ENCODE data around the gene CORO7. TPM values are rescaled to one million over a fixed set of nuclear protein-coding genes. Genes with fewer than 3 reads are reported as not detected.

The CORO7 gene
- polyA plus RNA-seq = 108 TPM

- no peaks in the 10 kb centered on the region for H3K27me3 Mint-ChIP-seq
- peaks cover 5 to 31% (median 25%) of the 10 kb centered on the region in 3 donors for H3K4me1 Mint-ChIP-seq
- no peaks in the 10 kb centered on the region for H3K9me3 Mint-ChIP-seq
- H3K27ac Mint-ChIP-seq = peak within 1 kb of the TSS; percentile 87 to 99 (median 99)
- H3K36me3 Mint-ChIP-seq = no peaks in the 10 kb centered on the region
- peak within 1 kb of the TSS; percentile 92 to 97 (median 94) for H3K4me3 Mint-ChIP-seq
These were observed at the start of gene CORO7 for GRCh38 chr16:4416200-4417032. TSS of gene CORO7 (minus strand) at chr16:4416596. CDS start at chr16:4416518, 78 bp downstream.

- H3K36me3 Mint-ChIP-seq = peaks cover 8% of the 10 kb centered on the region
- H3K9me3 Mint-ChIP-seq = no peaks in the 10 kb centered on the region
- H3K4me1 Mint-ChIP-seq = peaks cover 0 to 2% (median 2%) of the 10 kb centered on the region in 3 donors
- H3K27ac Mint-ChIP-seq = no peak overlapping the region
- H3K27me3 Mint-ChIP-seq = no peaks in the 10 kb centered on the region
- no peak overlapping the region for H3K4me3 Mint-ChIP-seq
These were observed 47.2 kb upstream of the CORO7 start for GRCh38 chr16:4463522-4464163.

GRCh38 chr16:4461250-4462085 is 45.1 kb upstream of the CORO7 start:
- Mint-ChIP-seq H3K27ac (peak overlapping the region in 1 of 3 donors; percentile 23), H3K27me3 (no peaks in the 10 kb centered on the region), H3K9me3 (no peaks in the 10 kb centered on the region), H3K4me3 (no peak overlapping the region), H3K36me3 (peaks cover 7% of the 10 kb centered on the region), H3K4me1 (peaks cover 0 to 2% (median 2%) of the 10 kb centered on the region in 3 donors)

GRCh38 chr16:4460936-4461249 is 44.5 kb upstream of the CORO7 start:
- Mint-ChIP-seq H3K4me3 (no peak overlapping the region), H3K27ac (peak overlapping the region in 1 of 3 donors; percentile 23)

GRCh38 chr16:4455951-4456350 is 39.6 kb upstream of the CORO7 start:
- H3K9me3 Mint-ChIP-seq = no peaks in the 10 kb centered on the region
- H3K36me3 Mint-ChIP-seq = peaks cover 5% of the 10 kb centered on the region
- peaks cover 0 to 2% (median 0%) of the 10 kb centered on the region in 3 donors for H3K4me1 Mint-ChIP-seq
- no peak overlapping the region for H3K27ac Mint-ChIP-seq
- no peaks in the 10 kb centered on the region for H3K27me3 Mint-ChIP-seq
- H3K4me3 Mint-ChIP-seq = no peak overlapping the region

More at GRCh38 chr16:4460936-4461249, 44.5 kb upstream of the CORO7 start:
- H3K36me3 Mint-ChIP-seq = peaks cover 7% of the 10 kb centered on the region
- no peaks in the 10 kb centered on the region for H3K27me3 Mint-ChIP-seq
- no peaks in the 10 kb centered on the region for H3K9me3 Mint-ChIP-seq
- peaks cover 0 to 2% (median 2%) of the 10 kb centered on the region in 3 donors for H3K4me1 Mint-ChIP-seq

- Mint-ChIP-seq H3K27me3 (no peaks in the 10 kb centered on the region), H3K36me3 (peaks cover 4% of the 10 kb centered on the region), H3K4me1 (peaks cover 0 to 2% (median 0%) of the 10 kb centered on the region in 3 donors), H3K27ac (no peak overlapping the region), H3K9me3 (no peaks in the 10 kb centered on the region), H3K4me3 (no peak overlapping the region)
These were observed 38.7 kb upstream of the CORO7 start for GRCh38 chr16:4455081-4455480.

- Mint-ChIP-seq H3K27ac (peak overlapping the region in 1 of 3 donors; percentile 53), H3K27me3 (no peaks in the 10 kb centered on the region), H3K36me3 (peaks cover 2% of the 10 kb centered on the region), H3K9me3 (no peaks in the 10 kb centered on the region), H3K4me1 (peaks cover 0 to 2% (median 0%) of the 10 kb centered on the region in 3 donors), H3K4me3 (no peak overlapping the region)
These were observed 38.2 kb upstream of the CORO7 start for GRCh38 chr16:4454623-4455022.

GRCh38 chr16:4452674-4453073 is 36.3 kb upstream of the CORO7 start:
- Mint-ChIP-seq H3K9me3 (no peaks in the 10 kb centered on the region), H3K36me3 (peaks cover 2% of the 10 kb centered on the region), H3K27me3 (no peaks in the 10 kb centered on the region), H3K4me3 (no peak overlapping the region), H3K4me1 (no peaks in the 10 kb centered on the region), H3K27ac (no peak overlapping the region)

- Mint-ChIP-seq H3K9me3 (no peaks in the 10 kb centered on the region), H3K36me3 (peaks cover 6% of the 10 kb centered on the region), H3K4me1 (no peaks in the 10 kb centered on the region), H3K27me3 (no peaks in the 10 kb centered on the region), H3K4me3 (no peak overlapping the region), H3K27ac (no peak overlapping the region)
These were observed 34.6 kb upstream of the CORO7 start for GRCh38 chr16:4450931-4451519.

GRCh38 chr16:4450430-4450829 is 34.0 kb upstream of the CORO7 start:
- H3K4me1 Mint-ChIP-seq = no peaks in the 10 kb centered on the region
- no peak overlapping the region for H3K4me3 Mint-ChIP-seq
- no peak overlapping the region for H3K27ac Mint-ChIP-seq
- H3K36me3 Mint-ChIP-seq = peaks cover 6% of the 10 kb centered on the region
- no peaks in the 10 kb centered on the region for H3K27me3 Mint-ChIP-seq
- H3K9me3 Mint-ChIP-seq = no peaks in the 10 kb centered on the region

- Mint-ChIP-seq H3K9me3 (no peaks in the 10 kb centered on the region), H3K27me3 (no peaks in the 10 kb centered on the region), H3K4me1 (no peaks in the 10 kb centered on the region), H3K27ac (no peak overlapping the region), H3K36me3 (peaks cover 12% of the 10 kb centered on the region), H3K4me3 (no peak overlapping the region)
These were observed 27.6 kb upstream of the CORO7 start for GRCh38 chr16:4443986-4444385.

GRCh38 chr16:4443271-4443670 is 26.9 kb upstream of the CORO7 start:
- Mint-ChIP-seq H3K4me3 (no peak overlapping the region), H3K36me3 (peaks cover 12% of the 10 kb centered on the region), H3K9me3 (no peaks in the 10 kb centered on the region), H3K27ac (no peak overlapping the region), H3K27me3 (no peaks in the 10 kb centered on the region), H3K4me1 (no peaks in the 10 kb centered on the region)

GRCh38 chr16:4442371-4442770 is 26.0 kb upstream of the CORO7 start:
- Mint-ChIP-seq H3K27ac (peak overlapping the region in 1 of 3 donors; percentile 43), H3K27me3 (no peaks in the 10 kb centered on the region), H3K36me3 (peaks cover 12% of the 10 kb centered on the region)

GRCh38 chr16:4437366-4437765 is 21.0 kb upstream of the CORO7 start:
- H3K4me1 Mint-ChIP-seq = peaks cover 0 to 5% (median 4%) of the 10 kb centered on the region in 3 donors
- no peaks in the 10 kb centered on the region for H3K9me3 Mint-ChIP-seq
- no peaks in the 10 kb centered on the region for H3K27me3 Mint-ChIP-seq
- H3K36me3 Mint-ChIP-seq = peaks cover 6% of the 10 kb centered on the region
- H3K4me3 Mint-ChIP-seq = no peak overlapping the region
- no peak overlapping the region for H3K27ac Mint-ChIP-seq

More at GRCh38 chr16:4442371-4442770, 26.0 kb upstream of the CORO7 start:
- no peaks in the 10 kb centered on the region for H3K4me1 Mint-ChIP-seq
- no peak overlapping the region for H3K4me3 Mint-ChIP-seq
- H3K9me3 Mint-ChIP-seq = no peaks in the 10 kb centered on the region

All from IgD-negative memory B cell (primary cell).